Mucosa of gallbladder (tissue), 1 donor: ENCODE measurements around the gene ABI2. TPM values are rescaled to one million over a fixed set of nuclear protein-coding genes. Genes with fewer than 3 reads are reported as not detected.
"Not testable (repeated sequence)": the region's sequence is repeated elsewhere in the genome, so short reads cannot be mapped to it uniquely, and the experiment has no call there.

ENCODE experiments used
- DNase-seq: peaks from one replicate; pipeline ENCODE4 v3.0.0-alpha.2; 2020; ENCODE audit warnings: low spot score
- total RNA-seq: library from RNA; stranded (reverse); gene quantifications from one replicate; pipeline ENCODE4 v1.2.1, GENCODE V29; 2021
- donor health status: DM: no; HTN: no; CAD: no.

ABI2 gene
- 64.8 TPM for total RNA-seq

DNA sequence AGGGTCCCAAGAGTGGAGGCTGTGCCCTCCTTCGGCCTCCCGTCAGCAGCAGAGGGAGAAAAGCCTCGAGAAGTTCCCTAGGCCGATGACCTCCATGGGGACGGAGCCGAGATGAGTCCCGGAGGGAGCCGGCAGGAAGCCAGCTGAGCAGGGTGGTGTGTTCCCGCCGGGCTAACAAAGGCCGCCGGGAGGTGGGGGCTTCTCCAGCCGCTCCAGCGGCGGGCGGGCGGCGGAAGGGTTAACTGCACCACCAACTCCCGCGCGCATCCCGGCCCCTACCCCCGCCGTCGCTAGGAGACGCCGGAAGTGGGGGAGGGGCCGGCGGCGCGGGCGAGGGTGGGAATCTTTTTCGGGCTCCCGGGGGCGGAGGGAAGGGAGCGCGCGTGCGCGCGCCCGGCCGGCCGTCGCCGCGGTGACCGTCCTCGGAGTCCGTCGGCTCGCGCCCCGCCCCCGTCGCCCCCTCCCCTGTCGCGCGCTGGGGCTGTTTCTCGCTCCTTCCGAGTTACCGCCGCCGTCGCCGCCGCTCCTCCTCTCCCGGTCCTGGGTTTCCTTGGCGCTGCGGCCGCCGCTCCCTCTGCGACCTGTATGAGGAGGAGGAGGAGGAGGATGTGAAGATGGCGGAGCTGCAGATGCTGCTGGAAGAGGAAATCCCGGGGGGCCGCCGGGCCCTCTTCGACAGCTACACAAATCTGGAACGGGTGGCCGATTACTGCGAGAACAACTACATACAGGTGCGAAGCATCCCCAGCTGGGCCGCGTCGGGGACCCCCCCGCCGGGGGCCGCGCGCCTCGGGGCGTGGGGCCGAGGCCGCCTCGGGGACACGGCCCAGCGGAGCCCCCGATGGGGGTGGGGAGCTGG, at the start of gene ABI2:
ABI2 (plus strand) TSS at position 494 of the 859 bp plus-strand sequence; CDS start at position 615, 121 bp downstream.
- peak; percentile 78 for DNase-seq

DNA sequence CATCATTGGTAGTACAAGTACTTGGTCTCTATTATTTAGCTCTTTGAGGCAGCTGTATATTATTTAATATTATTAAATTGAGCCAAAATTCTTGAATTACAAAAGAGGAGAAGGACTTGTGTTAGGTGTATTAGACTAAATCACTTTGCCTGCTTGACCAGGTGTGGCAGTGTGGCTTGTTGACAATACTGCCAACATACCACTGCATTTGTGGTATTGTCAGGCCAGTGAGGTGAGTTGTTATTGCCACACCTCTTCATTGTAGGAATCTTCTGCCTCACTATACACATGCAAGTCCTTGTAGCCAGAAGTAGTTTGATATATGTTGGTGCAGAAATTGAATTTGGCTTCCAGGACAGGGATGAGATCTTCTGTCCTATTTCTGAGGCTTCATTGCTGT, 48.9 kb upstream of the ABI2 start:
- DNase-seq = no peak

DNA sequence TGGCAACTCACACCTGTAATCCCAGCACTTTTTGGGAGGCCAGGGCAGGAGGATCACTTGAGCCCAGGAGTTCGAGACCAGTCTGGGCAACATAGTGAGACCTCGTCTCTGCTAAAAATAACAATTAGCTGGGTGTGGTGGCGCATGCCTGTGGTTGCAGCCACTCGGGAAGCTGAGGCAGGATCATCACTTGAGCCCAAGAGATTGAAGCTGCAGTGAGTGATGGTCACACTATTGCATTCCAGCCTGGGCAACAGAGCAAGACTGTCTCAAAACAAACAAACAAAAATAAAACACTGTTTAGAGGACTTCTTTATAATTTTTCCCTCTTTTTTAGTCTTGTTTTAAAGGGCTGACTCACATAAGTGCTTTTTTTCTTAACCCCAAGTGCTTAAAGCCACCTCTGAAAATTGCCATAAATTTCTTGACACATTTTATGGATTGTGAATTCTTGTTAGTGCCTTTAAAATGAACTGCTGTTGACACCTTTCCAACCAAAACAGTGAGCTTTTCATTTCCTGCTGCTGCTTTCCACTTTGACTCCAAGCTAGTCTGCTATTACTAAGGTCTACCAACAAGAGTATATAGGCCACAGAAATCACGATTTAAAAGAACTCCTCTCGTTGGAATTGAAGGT, 47.6 kb upstream of the ABI2 start:
- DNase-seq = no peak

DNA sequence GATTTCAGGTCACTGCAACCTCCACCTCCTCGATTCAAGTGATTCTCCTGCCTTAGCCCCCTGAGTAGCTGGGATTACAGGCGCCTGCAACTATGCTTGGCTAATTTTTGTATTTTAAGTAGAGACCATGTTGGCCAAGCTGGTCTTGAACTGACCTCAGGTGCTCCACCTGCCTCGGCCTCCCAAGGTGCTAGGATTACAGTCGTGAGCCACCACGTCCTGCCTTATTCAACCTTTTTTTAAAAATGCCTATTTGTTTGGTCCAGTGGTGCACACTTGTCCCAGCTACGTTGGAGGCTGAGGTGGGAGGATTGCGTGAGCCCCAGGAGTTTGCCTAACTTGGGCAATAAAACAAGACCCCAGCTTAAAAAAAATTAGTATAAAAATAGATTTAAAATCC, 46.1 kb upstream of the ABI2 start:
- no peak for DNase-seq

DNA sequence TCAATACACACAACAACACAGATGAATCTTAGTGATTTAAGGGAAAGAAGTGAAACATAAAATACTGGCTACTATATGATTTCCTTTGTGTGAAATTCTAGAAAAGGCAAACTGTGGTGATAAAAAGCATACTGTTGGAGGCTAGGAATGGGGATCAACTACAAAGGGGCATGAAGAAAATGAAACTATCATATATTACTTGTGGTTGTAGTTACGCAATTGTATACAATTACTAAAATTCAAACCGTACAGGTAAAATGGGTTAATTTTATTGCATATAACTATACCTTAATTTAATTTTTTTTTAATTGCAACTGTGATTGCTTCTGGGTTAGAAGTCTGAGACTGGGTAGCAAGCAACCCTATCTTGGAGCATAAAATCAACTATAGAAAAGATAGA, 41.7 kb upstream of the ABI2 start:
- no peak for DNase-seq

DNA sequence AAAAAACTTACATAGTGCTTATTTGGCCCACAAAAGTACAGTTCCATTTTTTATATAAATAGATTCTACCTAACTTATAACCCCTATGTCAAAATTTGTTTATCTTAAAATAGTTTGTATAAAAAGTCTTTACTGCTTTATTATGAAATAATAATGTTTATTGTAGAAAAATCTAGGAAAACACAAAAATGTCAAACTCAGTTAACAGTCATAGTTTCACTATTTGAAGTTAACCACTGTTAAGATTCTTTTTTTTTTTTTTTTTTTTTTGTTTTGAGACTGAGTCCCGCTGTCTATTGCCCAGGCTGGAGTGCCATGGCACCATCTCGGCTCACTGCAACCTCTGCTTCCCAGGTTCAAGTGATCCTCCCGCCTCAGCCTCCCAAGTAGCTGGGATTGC, 26.5 kb upstream of the ABI2 start:
- no peak for DNase-seq

DNA sequence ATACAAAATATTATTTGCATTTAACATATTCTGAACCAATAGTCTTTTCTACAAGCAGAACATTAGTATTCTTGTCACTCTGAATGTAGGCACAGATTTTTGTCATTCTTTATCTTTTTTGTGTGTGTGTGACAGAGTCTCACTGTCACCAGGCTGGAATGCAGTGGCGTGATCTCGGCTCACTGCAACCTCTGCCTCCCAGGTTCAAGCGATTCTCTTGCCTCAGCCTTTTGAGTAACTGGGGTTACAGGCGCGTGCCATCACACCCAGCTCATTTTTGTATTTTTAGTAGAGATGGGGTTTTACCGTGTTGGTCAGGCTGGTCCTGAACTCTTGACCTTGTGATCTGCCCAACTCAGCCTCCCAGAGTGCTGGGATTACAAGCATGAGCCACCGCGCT, 25.6 kb upstream of the ABI2 start:
- DNase-seq = not testable (repeated sequence)

DNA sequence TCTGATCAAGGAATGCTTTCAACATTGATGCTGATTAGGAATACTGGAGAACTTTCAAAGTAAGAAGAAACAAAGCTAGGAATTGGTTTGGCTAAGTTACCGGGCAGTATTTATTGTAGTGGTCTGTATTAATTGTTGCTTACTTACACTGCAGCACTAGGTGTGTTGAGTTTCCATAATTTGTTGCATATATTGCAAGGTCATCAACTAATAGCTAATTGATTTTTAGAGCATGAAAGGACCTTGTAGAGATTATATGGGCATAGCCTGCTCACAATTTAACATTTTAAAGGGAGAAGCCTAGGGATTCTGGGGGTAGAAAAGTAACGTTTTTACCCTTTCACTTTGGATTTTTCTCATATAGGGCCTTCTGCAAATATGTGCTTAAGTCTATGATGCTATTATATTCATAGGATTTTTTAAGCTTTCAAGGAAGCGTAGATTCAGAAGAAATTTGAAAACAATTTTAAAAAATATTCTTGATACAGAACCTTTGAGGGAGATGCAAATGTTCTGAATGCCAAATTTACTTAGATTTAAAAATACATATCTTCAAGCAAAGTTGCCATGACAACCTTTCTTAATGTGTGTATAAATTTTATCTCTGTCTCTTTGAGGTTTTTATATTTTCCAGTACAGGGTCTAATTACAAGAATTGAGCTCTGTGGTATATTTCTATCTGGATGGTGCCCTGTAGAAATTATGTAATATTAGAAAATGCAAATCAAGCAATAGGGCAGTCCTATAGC, 17.3 kb upstream of the ABI2 start:
- DNase-seq = no peak

DNA sequence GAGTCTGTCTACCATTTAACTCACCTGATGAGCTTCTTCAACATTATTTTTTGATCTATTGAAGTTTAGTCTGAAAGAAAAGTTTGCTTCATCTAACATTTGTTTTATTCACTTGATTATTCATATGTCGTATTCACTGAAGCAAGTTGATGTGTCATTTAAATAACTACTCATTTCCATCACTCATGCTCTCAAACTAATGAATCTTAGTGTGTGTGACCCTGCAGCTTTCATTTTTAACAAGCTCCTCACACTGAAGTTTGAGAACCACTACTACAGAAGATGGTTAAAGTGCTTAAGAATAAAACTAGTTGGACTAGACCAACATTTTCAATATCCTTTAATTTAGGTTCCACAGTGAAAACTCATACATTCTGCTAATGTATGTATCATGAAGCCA, 1.8 kb upstream of the ABI2 start:
- DNase-seq = no peak

DNA sequence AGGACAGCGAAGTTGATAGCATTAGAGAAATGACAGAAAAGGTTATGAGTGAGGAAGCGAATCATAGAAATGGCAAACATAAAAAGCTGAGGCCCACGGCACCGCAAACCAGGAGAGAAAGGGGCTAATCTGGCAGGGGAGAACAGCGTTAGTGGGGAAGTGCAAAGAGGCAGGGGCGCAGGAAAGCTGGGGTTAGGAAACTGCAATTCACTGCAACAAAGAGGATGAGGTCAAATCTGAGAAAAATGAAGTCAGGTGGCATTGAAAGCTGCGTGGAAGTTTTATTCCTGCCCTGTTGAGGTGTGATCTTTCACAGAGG, 653 bp upstream of the ABI2 start:
- DNase-seq = no peak

DNA sequence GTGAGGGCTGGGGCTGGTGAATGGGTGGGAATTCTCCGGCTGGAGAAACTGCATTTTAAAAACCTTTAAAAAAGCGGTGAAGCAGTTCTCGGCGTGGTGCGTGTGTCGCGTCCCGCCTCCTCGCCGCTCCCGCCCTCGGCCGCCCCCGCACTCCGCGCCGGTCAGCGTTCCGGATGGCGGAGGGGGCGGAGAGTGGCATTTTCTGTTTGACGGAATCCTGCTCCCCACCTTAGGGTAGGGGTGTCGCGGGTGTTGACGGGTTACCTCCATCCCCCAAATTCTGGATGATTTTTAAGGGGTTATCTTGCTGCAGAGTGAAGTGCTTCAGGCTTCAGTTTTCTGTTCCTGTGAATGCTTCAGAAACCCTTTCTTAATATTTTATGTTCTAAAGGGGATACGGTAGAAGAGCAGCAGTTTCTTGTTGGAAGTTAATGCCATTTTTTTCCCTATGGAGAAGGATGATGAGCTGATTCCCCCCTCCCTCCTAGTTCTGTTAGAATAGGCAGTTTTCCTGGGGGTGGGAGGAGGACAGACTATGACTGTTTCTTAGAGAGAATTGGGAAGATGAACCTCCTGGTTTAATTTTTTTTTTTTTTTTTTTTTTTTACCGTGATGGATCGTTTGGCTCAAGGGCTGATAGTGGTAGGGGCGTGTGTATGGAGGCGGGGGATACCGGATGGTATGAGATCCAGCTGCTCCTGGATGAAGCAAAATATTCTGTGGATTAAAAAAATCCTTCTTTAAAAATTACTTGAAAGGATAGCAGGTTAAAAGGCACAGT, 756 bp downstream of the ABI2 start:
- peak; percentile 12 for DNase-seq

DNA sequence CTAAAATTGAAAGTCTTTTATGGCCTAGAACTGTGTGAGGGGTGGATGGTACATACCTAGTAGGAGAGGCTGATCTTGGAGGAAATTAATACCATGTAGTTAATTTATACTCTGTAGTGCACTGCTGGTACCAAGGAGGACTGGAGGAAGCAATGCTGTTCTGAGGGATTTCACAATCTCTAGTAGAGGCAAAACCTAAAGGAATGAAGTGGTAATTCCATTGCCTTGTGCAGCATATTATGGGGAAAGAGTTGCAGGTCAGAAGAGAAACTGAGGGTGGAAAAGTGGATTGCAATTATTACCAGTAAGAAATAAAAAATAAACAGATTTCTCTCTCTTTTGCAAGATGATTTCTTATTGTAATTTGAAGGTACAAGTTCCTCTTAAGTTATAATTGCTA, 2.2 kb downstream of the ABI2 start:
- DNase-seq = no peak

DNA sequence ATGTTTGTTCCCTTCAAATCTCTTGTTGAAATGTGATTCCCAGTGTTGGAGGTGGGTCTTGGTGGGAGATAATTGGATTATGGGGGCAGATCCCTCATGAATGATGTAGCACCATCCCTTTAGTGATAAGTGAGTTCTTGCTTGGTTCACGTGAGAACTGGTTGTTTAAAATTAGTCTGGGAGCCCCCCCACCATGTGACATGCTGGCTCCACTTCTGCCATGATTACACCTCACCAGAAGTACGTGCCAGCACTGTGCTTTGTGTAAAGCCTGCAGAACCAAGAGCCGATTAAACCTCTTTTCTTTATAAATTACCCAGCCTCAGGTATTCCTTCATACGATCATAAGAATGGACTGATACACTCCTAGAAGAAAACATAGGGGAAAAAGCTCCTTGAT, 10.1 kb downstream of the ABI2 start:
- DNase-seq = no peak

DNA sequence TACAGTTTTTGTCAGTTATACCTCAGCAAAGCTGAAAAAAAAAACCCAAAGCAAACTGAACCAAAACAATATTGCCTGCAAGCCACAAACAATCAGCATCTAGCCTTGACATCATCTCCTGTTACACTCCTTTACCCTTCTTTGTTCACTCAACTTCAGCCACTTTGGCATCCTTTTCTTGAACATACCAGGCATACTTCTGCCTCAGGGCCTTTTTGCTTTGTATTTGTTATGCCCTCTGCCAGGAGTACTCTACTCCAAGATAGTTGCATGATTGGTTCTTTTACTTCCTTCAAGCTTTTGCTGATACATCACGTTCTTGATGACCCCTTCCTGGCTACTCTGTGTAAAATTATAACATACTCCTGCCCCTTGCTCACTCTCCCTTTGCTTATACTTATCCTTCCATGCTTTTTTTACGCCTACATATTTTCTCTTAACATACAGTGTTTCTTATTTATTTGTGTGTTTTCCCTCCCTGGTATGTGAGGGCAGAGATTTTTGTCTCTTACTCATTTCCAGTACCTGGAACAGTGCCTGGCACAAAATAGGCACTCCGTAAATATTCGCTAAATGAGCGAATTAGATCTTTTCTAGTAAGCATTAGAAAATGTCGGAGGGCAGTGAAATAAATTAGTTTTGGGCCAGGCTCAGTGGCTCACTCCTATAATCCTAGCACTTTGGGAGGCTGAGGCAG, 12.7 kb downstream of the ABI2 start:
- no peak for DNase-seq

DNA sequence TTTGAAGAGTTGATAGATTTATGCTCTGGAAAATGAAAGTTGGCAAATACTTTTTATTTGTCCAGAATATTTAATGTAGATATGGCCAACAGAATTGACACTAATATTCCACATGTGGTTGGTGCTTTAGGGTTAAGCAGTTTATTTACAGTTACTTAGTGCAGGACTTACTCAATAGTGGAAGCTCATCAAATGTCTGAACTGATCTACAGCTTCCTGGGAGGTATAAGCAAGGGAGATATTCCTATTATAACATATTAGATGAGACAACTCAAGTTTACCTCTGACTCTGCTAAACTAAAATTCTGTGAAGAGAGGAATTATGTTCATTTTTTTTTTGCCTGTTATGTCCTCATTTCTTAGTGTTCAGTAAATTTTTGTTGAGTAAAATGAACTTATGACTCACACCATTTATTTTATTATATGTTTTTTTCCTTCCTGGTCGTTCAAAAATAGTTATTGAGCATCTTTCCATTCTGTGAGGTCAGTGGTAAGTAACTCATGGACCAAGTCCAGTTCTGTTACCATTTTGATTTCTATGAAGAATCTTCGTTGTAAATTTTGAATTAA, 13.6 kb downstream of the ABI2 start:
- DNase-seq = no peak

DNA sequence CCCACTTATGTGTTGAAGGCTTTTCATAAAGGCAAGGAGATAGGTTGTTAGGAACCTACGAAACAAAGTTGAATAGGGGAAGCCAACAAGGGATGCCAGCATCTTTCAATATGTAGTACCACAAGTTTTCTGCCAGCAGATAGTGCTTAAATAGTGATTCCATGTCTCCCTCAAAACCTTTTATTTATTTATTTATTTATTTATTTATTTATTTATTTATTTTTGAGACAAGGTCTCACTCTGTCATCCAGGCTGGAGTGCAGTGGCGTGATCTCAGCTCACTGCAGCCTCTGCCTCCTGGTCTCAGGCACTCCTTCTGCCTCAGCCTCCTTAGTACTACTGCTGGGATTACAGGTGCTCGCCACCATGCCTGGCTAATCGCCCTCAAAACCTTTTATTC, 14.2 kb downstream of the ABI2 start:
- DNase-seq = not testable (repeated sequence)

DNA sequence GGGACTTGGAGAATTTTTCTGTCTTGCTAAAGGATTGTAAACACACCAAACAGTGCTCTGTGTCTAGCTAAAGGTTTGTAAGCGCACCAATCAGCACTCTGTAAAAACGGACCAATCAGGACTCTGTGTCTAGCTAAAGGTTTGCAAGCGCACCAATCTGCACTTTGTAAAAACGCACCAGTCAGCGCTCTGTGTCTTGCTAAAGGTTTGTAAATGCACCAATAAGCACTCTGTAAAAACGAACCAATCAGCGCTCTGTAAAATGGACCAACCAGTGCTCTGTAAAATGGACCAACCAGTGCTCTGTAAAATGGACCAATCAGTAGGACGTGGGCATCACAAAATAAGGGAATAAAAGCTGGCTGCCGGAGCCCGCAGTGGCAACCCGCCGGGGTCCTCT, 16.5 kb downstream of the ABI2 start:
- no peak for DNase-seq

DNA sequence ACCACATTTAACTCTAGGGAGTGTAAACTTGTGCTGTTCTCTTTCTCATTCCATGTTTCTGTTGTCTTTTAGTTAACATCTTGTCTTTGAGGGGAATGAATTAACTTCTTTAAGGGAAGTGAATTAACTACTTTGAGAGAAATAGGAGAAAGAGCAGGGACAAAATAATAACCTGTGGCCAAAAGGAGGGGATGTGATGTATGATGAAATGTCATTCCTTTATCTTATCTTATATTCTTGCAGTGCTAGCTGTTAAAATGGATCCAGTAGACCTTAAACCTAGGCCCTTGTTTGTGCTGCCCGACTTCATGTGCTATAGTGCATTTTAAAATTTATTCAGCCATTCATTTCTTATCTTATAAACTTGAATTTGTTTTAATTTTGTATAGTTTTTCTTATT, 18.4 kb downstream of the ABI2 start:
- DNase-seq = no peak

DNA sequence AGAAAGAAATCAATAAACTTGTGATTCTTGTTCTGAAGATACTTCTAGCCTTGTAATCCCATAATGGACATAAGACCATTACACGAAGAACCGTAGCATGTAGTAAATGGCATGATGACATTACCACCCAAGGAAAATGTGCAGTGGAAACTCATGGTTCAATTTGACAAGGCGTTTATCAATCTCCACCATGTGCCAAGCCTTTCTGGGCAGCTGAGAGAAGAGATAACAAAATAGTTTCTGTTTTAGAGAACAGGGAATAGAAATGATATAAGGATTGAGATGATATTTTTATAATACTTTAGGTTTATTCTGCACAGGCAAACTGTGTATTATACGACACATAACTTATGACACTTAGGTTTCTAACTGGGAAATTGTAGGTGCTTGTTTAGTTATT, 19.2 kb downstream of the ABI2 start:
- DNase-seq = no peak

DNA sequence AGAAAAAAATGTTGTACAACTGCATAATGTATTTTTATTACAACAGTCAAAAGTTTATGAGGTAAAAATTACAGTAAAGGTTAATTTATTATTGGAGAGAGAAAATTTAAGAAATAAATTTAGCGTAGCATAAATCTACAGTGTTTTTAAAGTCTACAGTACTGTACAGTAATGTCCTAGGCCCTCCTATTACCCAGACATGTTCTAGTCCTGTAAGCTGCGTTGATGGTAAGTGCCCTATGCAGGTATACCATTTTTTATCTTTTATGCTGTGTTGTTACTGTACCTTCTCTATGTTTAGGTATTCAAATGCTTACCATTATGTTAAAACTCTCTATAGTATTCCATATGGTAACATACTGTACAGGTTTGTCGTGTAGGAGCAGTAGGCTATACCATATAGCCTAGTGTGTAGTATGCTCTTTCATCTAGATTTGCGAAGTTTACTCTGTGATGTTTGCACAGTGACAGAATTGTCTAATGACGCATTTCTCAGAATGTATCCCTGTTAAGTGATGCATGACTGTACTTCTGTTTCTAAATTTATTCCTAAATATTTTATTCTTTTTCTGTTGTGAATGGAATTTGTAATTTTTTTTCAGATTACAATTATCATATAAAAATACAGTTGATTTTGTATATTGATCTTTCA, 24.5 kb downstream of the ABI2 start:
- no peak for DNase-seq

DNA sequence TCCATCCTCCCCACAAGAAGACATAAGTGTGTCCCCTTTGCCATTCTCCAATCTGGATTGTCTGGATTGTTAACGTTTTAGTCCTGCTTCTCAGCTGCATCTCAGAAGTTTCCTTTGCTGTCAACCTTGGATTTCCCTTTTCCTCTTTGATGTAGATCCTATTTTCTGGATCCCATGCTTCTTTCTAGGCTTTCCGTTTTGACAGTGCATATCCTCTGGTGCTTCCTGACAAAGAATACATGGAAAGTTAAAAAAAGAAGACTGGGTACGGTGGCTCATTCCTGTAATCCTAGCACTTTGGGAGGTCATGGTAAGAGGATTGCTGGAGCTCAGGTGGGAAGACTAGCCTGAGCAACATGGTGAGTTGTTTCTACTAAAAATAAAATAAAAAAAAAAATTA, 26.8 kb downstream of the ABI2 start:
- DNase-seq = no peak
